HG03342 (cell line): ENCODE results near the gene NIBAN1.
"Not testable (repeated sequence)": the region's sequence is repeated elsewhere in the genome, so short reads cannot be mapped to it uniquely, and the experiment has no call there.

Experiments used
- ATAC-seq: cut with Tn5 transposase; IDR thresholded peaks from one replicate; pipeline ENCODE4 v1.9.1; 2021; ENCODE audit warnings: mild to moderate bottlenecking, moderate library complexity; ENCODE audit not compliant: unreplicated experiment

The NIBAN1 gene, protein sequence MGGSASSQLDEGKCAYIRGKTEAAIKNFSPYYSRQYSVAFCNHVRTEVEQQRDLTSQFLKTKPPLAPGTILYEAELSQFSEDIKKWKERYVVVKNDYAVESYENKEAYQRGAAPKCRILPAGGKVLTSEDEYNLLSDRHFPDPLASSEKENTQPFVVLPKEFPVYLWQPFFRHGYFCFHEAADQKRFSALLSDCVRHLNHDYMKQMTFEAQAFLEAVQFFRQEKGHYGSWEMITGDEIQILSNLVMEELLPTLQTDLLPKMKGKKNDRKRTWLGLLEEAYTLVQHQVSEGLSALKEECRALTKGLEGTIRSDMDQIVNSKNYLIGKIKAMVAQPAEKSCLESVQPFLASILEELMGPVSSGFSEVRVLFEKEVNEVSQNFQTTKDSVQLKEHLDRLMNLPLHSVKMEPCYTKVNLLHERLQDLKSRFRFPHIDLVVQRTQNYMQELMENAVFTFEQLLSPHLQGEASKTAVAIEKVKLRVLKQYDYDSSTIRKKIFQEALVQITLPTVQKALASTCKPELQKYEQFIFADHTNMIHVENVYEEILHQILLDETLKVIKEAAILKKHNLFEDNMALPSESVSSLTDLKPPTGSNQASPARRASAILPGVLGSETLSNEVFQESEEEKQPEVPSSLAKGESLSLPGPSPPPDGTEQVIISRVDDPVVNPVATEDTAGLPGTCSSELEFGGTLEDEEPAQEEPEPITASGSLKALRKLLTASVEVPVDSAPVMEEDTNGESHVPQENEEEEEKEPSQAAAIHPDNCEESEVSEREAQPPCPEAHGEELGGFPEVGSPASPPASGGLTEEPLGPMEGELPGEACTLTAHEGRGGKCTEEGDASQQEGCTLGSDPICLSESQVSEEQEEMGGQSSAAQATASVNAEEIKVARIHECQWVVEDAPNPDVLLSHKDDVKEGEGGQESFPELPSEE

DNA sequence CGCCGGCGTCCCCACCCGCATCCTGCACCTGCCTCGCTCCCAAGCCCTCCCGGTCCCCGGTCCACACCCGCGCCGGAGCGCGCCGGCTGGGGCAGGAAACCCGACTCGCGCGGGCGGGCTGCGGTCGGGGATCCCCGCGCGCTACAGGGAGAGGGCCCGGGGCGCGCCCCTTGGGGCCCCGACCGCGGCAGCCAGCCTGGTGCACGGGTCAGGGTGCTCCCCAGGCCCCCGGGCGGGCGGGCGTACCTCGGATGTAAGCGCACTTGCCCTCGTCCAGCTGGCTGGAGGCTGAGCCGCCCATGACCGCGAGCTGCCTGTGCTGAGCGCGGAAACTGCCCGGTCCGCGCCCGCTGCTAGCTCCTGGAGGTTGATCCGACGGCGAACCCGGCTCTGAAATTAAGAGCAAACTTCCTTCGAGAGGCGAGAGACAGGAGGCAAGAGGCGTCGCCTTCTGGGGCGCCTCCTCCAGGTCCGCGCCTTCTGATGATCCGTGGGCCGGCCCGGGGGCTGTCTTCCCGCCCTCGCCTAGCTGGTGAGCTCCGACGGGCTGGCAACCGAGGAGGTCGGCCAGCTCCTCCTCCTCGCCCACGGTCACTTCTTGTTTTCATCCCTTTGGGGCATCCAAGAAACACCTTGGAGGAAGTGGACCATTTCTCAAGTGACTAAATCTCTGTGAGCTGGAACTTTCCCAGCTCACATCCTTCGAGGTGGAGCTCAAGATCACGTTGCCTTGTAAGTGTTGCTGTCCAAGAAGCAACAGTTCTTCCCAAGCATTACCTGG is at the start of gene NIBAN1:
TSS of gene NIBAN1 (minus strand) at position 453 of the 781 bp plus-strand sequence. CDS start at position 301, 152 bp downstream.
- peak; percentile 59 for ATAC-seq

DNA sequence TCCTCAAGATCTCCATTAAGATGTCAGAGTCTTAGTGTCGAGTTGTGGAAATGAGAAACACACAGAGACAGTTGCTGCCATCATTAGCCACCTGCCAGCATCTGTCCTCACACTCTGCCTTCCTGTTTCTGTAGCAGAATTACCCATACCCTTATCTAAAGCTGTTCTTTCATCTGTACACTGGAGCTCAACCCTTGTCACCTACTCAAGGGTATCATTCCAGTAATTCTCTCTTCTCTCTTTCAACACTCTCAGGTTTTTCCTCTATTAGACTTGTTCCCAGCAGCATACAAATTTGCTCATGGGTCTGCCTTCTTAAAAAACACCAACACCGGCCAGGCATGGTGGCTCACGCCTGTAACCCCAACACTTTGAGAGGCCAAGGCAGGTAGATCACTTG is 43.7 kb upstream of the NIBAN1 start:
- ATAC-seq = no peak

DNA sequence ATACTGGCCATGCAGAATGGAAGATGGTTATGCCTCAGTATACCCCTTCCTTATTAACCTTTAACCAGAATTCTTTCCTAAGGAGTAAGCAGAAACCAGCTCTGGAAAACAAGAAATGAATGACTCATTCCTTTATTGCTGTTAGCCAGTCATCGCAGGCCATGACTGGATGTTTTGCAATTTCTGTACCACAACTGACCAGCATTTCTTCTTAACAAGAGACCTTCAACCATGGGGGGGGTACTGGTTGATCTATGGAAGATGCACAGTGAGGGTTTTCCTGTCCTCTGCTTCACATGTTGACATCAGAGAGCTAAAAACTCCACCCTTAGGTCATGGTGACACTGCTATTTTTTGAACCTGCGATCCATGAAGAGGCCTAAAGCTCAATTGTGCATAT is 43.0 kb upstream of the NIBAN1 start:
- ATAC-seq = no peak

DNA sequence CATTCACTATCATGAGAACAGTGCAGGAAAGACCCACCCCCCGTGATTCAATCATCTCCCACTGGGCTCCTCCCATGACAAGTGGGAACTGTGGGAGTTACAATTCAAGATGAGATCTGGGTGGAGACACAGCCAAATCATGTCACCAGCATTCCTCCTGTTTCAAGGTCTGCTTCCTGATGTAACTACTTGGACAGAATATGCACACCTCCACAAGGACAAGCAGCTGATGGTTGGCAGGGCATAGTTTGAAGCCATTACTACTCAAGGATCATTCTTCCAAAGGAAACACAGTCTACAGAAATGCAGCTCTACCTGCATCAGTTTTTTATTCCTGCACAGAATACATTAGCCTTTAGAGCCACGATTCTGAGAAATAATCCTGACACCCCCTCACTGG is 42.6 kb upstream of the NIBAN1 start:
- no peak for ATAC-seq

DNA sequence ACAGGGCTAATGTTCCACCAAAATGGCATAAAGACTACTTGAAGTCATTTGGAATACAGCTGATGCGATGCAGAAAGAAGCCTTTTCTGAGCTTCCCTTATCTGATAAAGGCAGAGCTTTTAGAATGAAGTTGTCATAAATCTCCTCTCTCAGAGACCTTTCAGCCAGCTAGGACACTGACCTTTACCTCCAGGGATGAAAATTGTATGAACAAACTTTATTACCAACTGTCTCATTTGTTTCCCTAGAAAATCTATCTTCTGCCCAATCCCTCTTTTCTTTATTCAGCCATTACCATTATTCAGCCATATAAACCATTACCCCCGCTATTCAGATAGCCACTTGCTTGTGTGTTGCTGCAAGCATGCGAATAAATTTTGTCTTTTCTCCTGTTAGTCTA is 41.3 kb upstream of the NIBAN1 start:
- no peak for ATAC-seq

DNA sequence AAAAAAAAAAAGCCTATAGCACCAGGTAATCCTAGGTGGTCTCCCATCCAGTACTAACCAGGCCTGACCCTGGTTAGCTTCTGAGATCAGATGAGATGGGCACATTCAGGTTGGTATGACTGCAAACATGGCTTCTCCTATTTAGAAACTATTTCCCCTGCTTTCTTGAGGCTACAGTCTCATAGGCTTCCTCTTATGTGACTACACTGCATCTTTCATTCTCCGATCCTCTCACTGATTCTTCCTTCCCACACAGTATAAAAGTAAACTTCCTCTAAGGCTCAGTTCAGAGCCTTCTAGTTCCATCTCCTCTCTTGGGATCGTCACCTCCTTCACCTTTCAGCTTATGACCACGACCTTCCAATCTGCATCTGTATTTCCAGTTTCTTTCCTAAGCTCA is 40.6 kb upstream of the NIBAN1 start:
- ATAC-seq = no peak

DNA sequence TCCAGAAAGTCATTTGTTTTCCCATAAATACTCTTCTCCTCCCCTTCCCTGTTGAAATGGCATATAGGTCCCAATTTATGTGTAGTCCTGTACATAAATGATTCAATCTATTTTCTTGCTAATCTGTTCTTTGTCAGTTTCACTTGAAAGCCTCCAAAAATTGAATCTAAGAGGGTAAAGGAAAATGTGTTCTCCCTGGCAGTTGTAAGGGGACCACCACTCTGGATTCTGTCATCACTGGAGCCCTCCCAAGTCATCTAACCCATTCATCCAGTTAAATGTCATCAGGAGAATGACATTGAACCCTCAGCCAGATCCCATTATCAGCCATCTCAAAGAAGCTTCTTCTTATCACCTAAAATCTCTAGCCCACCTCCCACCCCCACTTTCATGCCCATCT is 36.1 kb upstream of the NIBAN1 start:
- no peak for ATAC-seq

DNA sequence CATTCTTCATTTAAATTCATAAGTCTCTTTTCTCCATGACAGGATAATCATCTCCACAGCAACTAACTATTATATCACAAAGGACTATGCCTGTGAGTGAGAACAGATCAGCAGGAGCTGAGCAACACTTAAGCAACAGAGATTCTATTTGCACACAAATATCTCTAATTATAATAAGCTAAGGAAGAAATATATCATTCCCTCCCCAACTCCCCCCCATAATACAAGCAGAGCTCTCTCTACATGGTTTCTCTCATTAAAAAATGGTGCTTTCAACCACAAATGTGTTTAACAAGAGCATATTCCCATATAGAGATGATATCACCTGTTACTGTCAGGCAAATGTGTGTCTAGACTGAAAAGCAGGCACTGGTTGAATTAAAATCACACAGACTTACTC is 34.5 kb upstream of the NIBAN1 start:
- ATAC-seq = no peak

DNA sequence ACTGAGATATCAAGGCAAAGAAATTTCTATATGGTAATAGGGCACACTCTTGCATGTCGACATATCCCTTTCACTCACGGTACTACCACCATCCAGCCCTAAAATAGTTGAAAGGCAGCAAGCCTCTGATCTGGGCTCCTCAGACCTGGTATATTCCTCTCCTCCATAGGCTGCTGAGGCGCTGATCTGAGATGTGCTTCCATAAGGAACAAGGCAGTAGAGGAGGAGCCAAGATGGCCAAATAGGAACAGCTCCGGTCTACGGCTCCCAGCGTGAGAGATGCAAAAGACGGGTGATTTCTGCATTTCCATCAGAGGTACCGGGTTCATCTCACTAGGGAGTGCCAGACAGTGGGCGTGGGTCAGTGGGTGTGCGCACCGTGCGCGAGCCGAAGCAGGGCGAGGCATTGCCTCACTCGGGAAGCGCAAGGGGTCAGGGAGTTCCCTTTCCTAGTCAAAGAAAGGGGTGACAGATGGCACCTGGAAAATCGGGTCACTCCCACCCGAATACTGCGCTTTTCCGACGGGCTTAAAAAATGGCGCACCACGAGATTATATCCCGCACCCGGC is 27.1 kb upstream of the NIBAN1 start:
- ATAC-seq = not testable (repeated sequence)

DNA sequence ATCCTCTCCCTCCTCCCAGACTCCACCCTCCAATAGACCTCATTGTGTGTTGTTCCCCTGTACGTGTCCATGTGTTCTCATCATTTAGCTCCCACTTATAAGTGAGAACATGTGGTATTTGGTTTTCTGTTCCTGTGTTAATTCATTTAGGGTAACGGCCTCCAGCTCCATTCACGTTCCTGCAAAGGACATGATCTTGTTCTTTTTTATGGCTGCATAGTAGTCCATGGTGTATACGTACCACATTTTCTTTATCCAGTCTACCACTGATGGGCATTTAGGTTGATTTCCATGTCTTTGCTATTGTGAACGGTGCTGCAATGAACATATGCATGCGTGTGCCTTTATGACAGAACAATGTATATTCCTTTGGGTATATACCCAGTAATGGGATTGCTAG is 25.7 kb upstream of the NIBAN1 start:
- not testable (repeated sequence) for ATAC-seq

DNA sequence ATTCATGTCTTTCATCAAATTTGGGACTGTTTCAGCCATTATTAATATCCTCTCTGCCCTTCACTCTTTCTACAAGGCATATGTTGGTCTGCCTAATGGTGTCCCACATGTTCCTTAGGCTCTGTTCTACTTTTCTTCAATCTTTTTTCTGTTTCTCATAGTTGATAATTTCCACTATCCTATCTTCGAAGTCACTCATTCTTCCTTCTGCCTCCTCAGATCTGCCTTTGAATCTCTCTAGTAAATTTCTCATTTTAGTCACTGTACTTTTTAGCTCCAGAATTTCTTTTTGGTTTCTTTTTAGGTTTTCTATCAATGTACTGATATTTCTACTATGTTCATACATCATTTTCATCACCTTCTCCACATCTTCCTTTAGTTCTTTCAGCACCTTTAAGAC is 20.0 kb upstream of the NIBAN1 start:
- no peak for ATAC-seq

DNA sequence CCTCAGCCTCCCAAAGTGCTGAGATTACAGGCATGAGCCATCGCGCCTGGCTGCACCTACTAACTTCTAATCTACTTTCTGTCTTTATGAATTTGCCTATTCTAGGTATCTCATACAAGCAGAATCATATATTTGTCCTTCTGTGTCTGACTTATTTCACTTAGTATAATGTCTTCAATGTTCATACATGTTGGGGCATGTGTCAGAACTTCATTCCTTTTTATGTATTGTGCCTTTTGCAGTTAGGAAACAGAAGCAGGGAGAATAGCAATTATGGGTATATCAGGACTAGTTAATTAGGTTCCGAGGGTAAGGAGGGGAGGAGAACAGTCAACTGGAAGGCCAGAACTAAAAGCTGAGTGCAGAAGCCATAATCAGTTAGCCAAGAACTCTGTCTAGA is 18.0 kb upstream of the NIBAN1 start:
- no peak for ATAC-seq

DNA sequence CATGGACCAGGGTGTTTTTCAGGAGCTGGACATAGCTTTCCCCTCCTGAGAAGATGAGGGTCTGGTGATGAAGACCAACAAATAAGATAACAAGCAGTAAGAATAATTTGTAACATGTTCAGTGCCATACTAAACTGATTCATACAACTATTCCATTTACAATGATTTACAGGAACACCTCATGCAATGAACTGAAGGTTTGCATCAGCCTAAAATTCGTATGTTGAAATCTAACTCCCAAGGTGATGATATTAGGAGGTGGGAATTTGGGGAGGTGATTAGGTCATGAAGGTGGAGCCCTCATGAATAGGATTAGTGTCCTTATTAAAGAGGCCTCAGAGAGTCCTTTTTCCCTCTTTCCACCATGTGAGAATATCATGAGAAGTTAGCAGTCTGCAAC is 15.9 kb upstream of the NIBAN1 start:
- no peak for ATAC-seq

DNA sequence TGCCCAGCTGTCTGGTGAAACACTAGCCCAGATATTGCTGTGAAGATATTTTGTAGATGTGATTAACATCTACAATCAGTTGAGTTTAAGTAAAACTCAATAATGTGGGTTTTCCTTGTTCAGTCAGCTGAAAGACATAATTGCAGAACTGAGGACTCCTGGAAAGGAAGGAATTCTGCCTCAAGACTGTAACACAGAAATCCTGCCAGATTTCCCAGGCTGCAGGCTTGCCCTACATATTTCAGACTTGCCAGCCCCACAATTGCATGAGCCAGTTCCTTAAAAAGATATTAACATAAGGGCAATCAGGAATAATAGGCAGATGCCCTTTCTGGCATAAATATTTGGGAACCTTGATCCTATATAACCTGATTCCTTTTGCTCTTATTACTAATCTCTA is 14.2 kb upstream of the NIBAN1 start:
- ATAC-seq = no peak

DNA sequence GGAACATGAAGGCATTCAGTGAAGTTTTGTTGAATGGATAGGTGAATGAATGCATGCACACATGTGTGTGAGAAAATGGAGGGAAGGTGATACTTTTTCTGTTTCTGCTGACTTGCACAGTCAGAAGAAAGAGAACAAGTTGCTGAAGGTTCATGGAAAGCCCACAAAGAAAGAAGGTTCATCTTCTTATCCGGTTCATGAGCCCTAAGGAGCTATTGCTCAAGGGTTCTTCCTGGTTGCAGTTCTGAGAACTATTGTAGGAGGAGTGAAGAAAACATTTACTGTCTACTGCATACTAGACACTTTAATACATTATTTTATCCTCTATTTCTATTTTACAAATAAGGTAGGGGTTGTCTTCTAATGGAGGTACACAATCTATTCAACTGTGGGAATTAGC is 13.4 kb upstream of the NIBAN1 start:
- no peak for ATAC-seq

DNA sequence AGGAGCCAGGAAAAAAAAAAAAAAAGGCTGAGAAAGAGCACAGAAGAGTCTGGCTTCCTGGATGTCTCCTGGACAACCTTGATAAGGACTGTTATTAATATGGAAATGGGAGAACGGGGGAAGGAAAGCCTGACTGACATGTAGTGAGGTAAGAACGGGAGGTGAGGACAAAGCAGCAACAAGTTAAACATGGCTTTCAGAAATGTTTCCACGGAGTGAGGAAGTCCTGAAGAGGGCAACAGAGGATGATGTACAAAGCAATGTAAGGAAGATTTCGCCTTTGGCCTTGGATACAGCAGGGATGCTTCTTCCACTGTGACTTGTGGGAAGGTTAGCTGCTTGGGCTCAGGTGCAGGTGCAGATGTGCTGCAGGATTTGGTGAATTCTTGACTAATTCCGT is 11.9 kb upstream of the NIBAN1 start:
- ATAC-seq = no peak

DNA sequence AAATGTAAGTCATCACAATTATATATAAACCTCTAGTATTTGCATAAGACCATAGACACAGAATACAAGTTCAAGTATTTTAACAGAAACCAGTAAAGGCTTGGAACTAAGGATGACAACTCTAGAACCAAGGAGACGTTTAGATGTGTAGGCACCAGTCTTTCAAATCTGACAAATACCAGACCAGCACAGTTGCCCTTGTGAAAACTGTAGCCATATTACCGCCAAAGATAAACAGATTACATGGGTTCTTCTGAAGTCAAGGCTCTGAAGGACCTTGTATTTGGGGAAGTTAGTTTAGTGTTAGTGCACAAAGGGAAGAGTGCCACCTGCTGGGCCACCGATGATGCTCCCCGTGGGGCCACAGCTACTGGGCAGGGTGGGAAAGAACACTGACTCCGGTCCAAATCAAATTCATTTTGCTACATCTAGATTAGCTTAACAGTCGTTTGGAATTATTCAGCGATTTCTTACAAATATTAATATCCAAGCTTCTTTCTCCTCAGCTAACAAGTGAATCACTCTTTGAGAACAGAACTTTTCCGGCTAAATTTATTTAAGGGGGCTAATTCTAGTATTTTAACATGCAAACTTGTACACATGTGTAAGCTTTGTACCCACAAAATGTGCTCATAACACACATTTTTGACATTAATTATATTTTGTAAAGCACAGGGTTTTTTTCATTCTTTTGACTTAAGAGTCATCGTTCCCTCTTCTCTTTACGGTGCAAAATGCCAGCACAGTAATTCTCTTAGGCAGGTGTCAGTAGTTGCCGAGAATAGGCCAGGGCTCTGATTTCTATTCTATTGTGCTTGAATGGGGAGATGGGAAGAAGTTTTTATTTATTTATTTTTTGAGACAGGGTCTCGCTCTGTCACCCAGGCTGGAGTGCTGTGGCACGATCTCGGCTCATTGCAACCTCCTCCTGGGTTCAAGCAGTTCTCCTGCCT is 8.0 kb upstream of the NIBAN1 start:
- ATAC-seq = peak; percentile 95

DNA sequence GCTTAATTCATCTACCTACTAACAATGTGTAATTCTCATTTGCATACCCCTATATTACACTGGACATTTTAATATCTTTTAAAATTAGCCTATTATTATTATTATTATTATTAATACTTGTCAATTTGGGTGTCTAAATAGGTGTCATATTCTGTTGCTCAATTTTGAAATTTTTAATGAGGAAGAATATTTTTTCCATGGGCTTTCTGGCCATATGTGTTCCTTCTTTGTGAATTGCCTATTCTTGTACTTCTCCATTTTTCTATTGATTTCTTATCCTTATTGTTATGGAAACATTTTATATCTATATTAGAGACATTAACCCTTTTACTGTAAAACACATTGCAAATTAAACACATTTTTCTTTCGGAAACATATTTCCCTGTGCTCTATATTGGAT is 6.4 kb upstream of the NIBAN1 start:
- no peak for ATAC-seq

DNA sequence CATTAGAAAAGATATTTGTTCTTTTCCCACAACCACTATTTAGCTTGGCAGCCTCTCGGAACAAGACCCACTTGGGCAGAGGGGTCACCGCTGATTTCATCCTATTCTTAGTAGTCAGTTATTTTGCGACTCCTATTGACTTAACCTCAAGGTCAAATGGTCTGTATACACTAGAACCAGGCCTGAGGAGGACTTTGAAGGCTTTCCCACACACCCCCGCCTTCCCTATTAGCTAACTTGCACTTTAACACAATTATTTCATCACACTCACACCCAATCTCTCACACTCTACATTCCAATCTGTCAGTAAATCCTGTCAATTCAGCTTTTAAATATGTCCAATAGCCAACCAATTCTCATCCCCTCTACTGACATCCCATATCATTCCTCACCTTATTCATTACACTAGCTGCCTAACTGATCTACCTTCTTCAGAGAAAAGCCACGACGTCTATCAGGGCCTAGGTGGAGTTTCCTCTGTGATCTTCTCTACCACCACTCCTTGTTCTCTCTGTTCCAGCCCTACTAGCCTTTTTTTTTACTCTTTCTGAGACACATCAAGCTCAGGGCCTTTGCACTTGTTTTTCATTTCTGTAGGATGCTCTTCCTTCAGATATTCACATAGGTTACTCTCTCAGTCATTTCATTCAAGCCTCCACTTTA is 1.0 kb upstream of the NIBAN1 start:
- ATAC-seq = no peak

DNA sequence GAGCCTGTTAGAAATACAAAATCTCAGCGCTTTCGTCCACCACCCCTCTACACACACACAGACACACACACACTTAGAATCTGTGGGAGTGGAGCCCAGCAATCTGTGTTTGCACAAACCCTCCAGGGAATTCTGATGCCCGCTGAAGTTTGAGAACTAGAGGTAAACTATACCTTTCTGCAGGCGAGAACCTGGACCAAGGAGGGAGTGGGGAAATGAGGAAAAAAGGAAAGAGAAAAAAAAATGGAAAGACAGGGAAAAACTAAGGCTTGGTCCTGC is 468 bp upstream of the NIBAN1 start:
- ATAC-seq = no peak
